Stimulated activated naive CD8-positive, alpha-beta T cell treated with anti-CD3 and anti-CD28 coated beads, Interleukin-15, Interleukin-2, amounts not matched to agents 100 ng/mL and 50 ng/mL, for 24 hours (primary cell): ENCODE data around the gene TBC1D22A.

Experiments used
- H3K27ac Mint-ChIP-seq: one replicate; pipeline ENCODE4 v1.8.0; 2021; ENCODE audit warnings: mild to moderate bottlenecking, mixed read lengths
- H3K27me3 Mint-ChIP-seq: one replicate; pipeline ENCODE4 v1.8.0; 2021; ENCODE audit warnings: mixed read lengths
- H3K36me3 Mint-ChIP-seq: one replicate; pipeline ENCODE4 v1.8.0; 2021; ENCODE audit warnings: low read depth, mixed read lengths
- H3K4me1 Mint-ChIP-seq: one replicate; pipeline ENCODE4 v1.8.0; 2021; ENCODE audit warnings: low read depth, mixed read lengths
- H3K4me3 Mint-ChIP-seq: one replicate; pipeline ENCODE4 v1.8.0; 2021; ENCODE audit warnings: mild to moderate bottlenecking, mixed read lengths
- H3K9me3 Mint-ChIP-seq: one replicate; pipeline ENCODE4 v1.8.0; 2021; ENCODE audit warnings: mixed read lengths

TBC1D22A gene

DNA sequence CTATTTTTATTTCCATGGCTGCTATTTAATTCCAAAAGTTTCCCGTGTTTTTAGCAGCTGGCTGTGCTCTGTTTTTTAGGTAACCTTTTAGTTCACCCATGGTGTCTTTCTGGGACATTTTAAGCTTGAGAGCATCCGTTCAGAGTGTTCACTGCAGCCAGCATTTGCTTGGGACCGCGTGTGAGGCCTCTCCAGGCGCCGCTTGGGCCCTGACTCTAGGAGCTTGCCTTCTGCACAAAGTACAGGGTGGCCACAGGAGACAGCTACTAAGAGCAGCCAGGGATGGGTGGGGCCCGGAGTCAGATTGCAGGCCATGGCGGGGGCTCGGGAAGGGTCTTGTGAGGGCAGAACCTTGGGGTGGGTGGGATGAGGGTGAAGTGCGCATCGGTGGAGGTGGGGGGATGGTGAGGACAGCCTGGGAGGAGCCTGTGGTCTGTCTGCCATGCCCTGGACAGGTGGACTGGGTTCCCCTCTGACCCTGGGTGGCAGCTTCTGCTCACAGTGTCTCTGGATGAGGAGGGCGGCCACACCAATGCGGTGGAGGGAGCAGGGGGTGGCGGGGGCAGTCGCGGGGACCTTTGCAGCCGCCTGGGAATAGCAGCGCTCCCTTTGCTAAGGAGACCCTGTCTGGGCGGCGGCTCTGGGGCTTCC is 288.1 kb downstream of the TBC1D22A start:
- Mint-ChIP-seq H3K36me3 (peaks cover 8% of the 10 kb centered on the region), H3K27ac (no peak overlapping the region), H3K27me3 (no peaks in the 10 kb centered on the region), H3K9me3 (no peaks in the 10 kb centered on the region), H3K4me3 (no peak overlapping the region), H3K4me1 (peaks cover 10% of the 10 kb centered on the region)

DNA sequence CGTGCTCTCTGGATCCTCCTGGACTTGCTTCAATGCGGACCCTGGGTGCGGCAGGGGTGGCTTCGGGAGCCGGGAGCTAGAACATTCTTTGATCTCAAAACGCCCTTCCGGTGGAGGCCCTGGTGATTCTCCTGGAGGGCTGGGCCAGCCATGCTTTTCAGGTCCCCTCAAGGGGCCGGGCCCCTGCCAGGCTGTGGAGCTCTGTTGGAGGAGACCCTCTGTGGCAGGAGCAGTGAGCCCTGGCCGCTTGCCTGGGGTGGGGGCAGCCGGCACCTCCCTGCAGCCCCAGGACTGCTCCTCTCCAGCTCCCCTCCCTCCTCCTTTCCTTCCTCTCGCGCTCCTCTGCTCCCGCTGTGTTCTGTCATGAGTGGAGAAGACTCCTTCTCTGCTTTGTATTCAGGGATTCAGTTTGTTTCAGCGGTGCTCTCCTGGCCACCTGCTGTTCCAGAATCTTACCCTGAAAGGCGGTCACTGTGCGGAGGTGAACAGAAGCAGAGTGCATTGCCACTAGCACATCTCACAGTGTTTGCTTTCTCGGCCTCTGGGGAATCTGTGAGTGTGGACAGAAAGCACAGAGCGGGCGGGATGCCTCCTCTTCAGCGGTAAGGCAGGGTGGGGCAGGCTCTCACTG is 289.1 kb downstream of the TBC1D22A start:
- peaks cover 8% of the 10 kb centered on the region for H3K36me3 Mint-ChIP-seq
- no peak overlapping the region for H3K4me3 Mint-ChIP-seq
- peaks cover 10% of the 10 kb centered on the region for H3K4me1 Mint-ChIP-seq
- no peaks in the 10 kb centered on the region for H3K9me3 Mint-ChIP-seq
- no peaks in the 10 kb centered on the region for H3K27me3 Mint-ChIP-seq
- no peak overlapping the region for H3K27ac Mint-ChIP-seq

DNA sequence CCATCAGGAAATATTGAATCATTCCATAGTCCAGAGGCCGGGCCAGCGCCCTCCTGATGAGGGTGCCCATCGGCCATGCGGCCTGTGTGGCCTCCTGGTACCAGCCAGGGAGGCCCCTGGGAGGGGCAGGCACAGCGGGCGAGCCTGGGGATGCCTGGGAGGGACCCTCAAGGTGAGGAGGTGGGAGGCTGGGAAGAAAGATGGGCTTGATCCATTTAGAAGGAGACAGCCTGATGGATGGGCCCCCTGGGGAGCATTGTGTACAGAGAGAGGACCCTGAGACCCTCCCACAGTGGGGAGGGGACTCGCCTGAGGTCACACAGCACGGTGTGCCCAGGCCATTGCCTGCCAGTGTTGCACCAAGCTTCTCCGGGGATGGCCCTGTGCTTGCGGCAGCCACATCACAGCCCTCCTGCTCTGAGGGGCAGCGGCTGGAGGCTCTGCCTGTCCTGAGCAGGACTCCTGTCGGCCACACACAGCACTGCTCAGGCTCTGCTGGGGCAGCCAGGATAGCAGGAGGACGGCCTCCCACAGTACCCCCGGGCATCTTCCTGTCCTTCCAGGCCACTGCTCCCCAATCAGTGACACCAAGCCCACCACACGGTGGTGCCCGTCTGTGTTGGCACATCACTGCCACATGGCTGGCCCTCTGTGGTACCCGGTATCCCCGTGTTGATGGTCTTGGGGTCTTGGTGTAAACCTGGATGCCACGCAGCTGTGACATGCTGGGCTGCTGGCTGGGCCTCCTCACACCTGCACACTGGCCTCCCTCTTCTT is 290.0 kb downstream of the TBC1D22A start:
- no peaks in the 10 kb centered on the region for H3K9me3 Mint-ChIP-seq
- no peaks in the 10 kb centered on the region for H3K27me3 Mint-ChIP-seq
- H3K4me1 Mint-ChIP-seq = peaks cover 10% of the 10 kb centered on the region
- peaks cover 10% of the 10 kb centered on the region for H3K36me3 Mint-ChIP-seq
- no peak overlapping the region for H3K4me3 Mint-ChIP-seq
- H3K27ac Mint-ChIP-seq = peak overlapping the region; percentile 52

- Mint-ChIP-seq H3K9me3 (no peaks in the 10 kb centered on the region), H3K36me3 (peaks cover 14% of the 10 kb centered on the region)
These were observed 290.7 kb downstream of the TBC1D22A start for GRCh38 chr22:47053013-47053725.

DNA sequence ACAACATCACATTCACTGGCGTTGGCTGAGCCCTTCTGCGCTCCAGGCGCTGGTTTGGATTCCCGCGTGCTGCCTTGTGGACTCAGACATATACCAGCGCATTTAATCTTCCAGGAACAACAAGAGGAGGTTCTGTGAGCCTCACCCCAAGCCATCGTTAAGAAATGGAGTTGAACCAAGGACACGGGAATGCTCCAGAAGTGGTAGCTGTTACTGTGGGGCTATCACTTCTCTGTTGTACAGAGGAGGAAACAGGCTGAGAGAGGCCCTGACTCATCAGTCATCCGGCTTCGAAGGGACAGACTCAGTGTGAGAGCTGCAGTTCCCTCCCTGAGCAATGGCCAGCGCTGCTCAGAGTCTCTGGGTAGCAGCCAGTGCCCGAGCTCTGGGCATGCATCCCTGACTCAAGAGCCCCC is 291.3 kb downstream of the TBC1D22A start:
- H3K27me3 Mint-ChIP-seq = no peaks in the 10 kb centered on the region
- H3K27ac Mint-ChIP-seq = peak overlapping the region; percentile 52
- no peak overlapping the region for H3K4me3 Mint-ChIP-seq
- H3K9me3 Mint-ChIP-seq = no peaks in the 10 kb centered on the region
- H3K4me1 Mint-ChIP-seq = peaks cover 10% of the 10 kb centered on the region
- peaks cover 14% of the 10 kb centered on the region for H3K36me3 Mint-ChIP-seq

More at GRCh38 chr22:47053013-47053725, 290.7 kb downstream of the TBC1D22A start:
- peaks cover 10% of the 10 kb centered on the region for H3K4me1 Mint-ChIP-seq
- H3K4me3 Mint-ChIP-seq = no peak overlapping the region
- no peaks in the 10 kb centered on the region for H3K27me3 Mint-ChIP-seq
- H3K27ac Mint-ChIP-seq = peak overlapping the region; percentile 52

GRCh38 chr22:47054231-47055072 is 292.0 kb downstream of the TBC1D22A start:
- H3K9me3 Mint-ChIP-seq = no peaks in the 10 kb centered on the region
- peak overlapping the region; percentile 13 for H3K27ac Mint-ChIP-seq
- no peaks in the 10 kb centered on the region for H3K27me3 Mint-ChIP-seq
- H3K4me3 Mint-ChIP-seq = no peak overlapping the region
- H3K36me3 Mint-ChIP-seq = peaks cover 17% of the 10 kb centered on the region
- peaks cover 10% of the 10 kb centered on the region for H3K4me1 Mint-ChIP-seq

GRCh38 chr22:47055073-47055355 is 292.6 kb downstream of the TBC1D22A start:
- no peaks in the 10 kb centered on the region for H3K9me3 Mint-ChIP-seq
- no peak overlapping the region for H3K27ac Mint-ChIP-seq
- peaks cover 20% of the 10 kb centered on the region for H3K36me3 Mint-ChIP-seq
- peaks cover 10% of the 10 kb centered on the region for H3K4me1 Mint-ChIP-seq
- H3K27me3 Mint-ChIP-seq = no peaks in the 10 kb centered on the region
- no peak overlapping the region for H3K4me3 Mint-ChIP-seq

- peaks cover 11% of the 10 kb centered on the region for H3K4me1 Mint-ChIP-seq
- H3K9me3 Mint-ChIP-seq = no peaks in the 10 kb centered on the region
- H3K27me3 Mint-ChIP-seq = no peaks in the 10 kb centered on the region
- peaks cover 21% of the 10 kb centered on the region for H3K36me3 Mint-ChIP-seq
- H3K27ac Mint-ChIP-seq = no peak overlapping the region
- H3K4me3 Mint-ChIP-seq = no peak overlapping the region
These were observed 293.0 kb downstream of the TBC1D22A start for GRCh38 chr22:47055461-47055860.

- no peak overlapping the region for H3K4me3 Mint-ChIP-seq
- peaks cover 16% of the 10 kb centered on the region for H3K4me1 Mint-ChIP-seq
- H3K27me3 Mint-ChIP-seq = no peaks in the 10 kb centered on the region
- H3K36me3 Mint-ChIP-seq = peaks cover 26% of the 10 kb centered on the region
- peak overlapping the region; percentile 34 for H3K27ac Mint-ChIP-seq
- H3K9me3 Mint-ChIP-seq = no peaks in the 10 kb centered on the region
These were observed 293.5 kb downstream of the TBC1D22A start for GRCh38 chr22:47055921-47056320.

GRCh38 chr22:47056361-47056760 is 293.9 kb downstream of the TBC1D22A start:
- Mint-ChIP-seq H3K4me3 (no peak overlapping the region), H3K4me1 (peaks cover 20% of the 10 kb centered on the region), H3K36me3 (peaks cover 30% of the 10 kb centered on the region), H3K27me3 (no peaks in the 10 kb centered on the region), H3K27ac (peak overlapping the region; percentile 34), H3K9me3 (no peaks in the 10 kb centered on the region)

- peaks cover 19% of the 10 kb centered on the region for H3K4me1 Mint-ChIP-seq
- H3K4me3 Mint-ChIP-seq = no peak overlapping the region
- H3K36me3 Mint-ChIP-seq = peaks cover 34% of the 10 kb centered on the region
- H3K27me3 Mint-ChIP-seq = no peaks in the 10 kb centered on the region
- H3K9me3 Mint-ChIP-seq = no peaks in the 10 kb centered on the region
- no peak overlapping the region for H3K27ac Mint-ChIP-seq
These were observed 294.5 kb downstream of the TBC1D22A start for GRCh38 chr22:47056776-47057470.

DNA sequence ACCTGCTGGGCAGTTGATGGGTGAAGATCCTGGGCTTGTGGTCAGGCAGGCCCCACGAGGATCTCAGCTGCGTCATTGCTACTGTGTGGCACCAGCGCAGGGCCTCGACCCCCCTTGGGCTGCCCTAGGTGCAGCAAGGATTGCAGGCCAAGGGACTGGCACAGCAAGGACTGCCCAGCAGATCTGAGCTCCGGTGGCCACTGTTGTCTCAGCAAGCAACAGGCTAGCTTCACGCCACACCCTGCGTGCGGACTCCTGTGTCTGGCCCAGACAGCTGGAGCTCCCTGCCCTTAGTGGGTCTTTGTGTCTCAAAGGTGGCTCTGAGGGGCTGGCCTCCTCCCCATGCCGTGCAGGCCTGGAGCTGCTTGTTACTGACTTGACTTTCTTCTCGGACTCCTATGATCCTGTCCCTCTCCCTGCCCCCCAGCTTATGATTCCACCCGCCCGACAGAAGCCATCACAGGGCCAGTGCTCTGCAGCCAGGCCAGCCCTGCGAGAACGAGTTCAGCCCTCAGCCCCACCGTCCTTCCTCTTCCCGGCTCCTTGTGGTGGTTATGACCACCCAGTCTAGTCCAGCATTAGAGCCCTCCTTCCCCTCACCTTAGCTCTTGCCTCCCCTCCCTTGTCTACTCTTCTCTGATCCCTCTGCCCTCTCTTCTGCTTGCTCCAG is 295.6 kb downstream of the TBC1D22A start:
- H3K4me3 Mint-ChIP-seq = no peak overlapping the region
- no peaks in the 10 kb centered on the region for H3K27me3 Mint-ChIP-seq
- no peak overlapping the region for H3K27ac Mint-ChIP-seq
- H3K9me3 Mint-ChIP-seq = no peaks in the 10 kb centered on the region
- peaks cover 45% of the 10 kb centered on the region for H3K36me3 Mint-ChIP-seq
- H3K4me1 Mint-ChIP-seq = peaks cover 14% of the 10 kb centered on the region

GRCh38 chr22:47059076-47059475 is 296.6 kb downstream of the TBC1D22A start:
- Mint-ChIP-seq H3K4me3 (no peak overlapping the region), H3K4me1 (peaks cover 12% of the 10 kb centered on the region), H3K27me3 (no peaks in the 10 kb centered on the region), H3K36me3 (peaks cover 46% of the 10 kb centered on the region), H3K27ac (no peak overlapping the region), H3K9me3 (no peaks in the 10 kb centered on the region)
